HPDE6-E6E7 (cell line): ENCODE measurements around the gene PCDH17.

ENCODE experiments used
- DNase-seq: peaks from one replicate; pipeline ENCODE4 v3.0.0; 2011; ENCODE audit warnings: missing footprints; ENCODE audit errors: extremely low spot score

Gene PCDH17

GRCh38 chr13:57631596-57632275, at the start of gene PCDH17:
Gene PCDH17, plus strand, starts transcription at chr13:57631744. Its CDS starts 803 bp downstream, at chr13:57632547.
- no peak for DNase-seq

GRCh38 chr13:57582032-57582431, 49.5 kb upstream of the PCDH17 start:
- no peak for DNase-seq

- DNase-seq, result no peak
These were observed 48.0 kb upstream of the PCDH17 start for GRCh38 chr13:57583529-57583928.

- DNase-seq, result no peak
These were observed 42.9 kb upstream of the PCDH17 start for GRCh38 chr13:57588639-57589038.

- no peak for DNase-seq
These were observed 35.8 kb upstream of the PCDH17 start for GRCh38 chr13:57595775-57596174.

GRCh38 chr13:57601536-57601935, 30.0 kb upstream of the PCDH17 start:
- no peak for DNase-seq

GRCh38 chr13:57604442-57604841, 27.1 kb upstream of the PCDH17 start:
- DNase-seq, result no peak

GRCh38 chr13:57611969-57612368, 19.6 kb upstream of the PCDH17 start:
- no peak for DNase-seq

GRCh38 chr13:57612568-57612967, 19.0 kb upstream of the PCDH17 start:
- DNase-seq, result no peak

GRCh38 chr13:57624565-57625435, 6.7 kb upstream of the PCDH17 start:
- peak; percentile 44 for DNase-seq

- no peak for DNase-seq
These were observed 3.9 kb upstream of the PCDH17 start for GRCh38 chr13:57627663-57628062.

GRCh38 chr13:57629391-57629804, 2.1 kb upstream of the PCDH17 start:
- no peak for DNase-seq

GRCh38 chr13:57629821-57630235, 1.7 kb upstream of the PCDH17 start:
- peak; percentile 64 for DNase-seq

GRCh38 chr13:57630661-57631595, 616 bp upstream of the PCDH17 start:
- peak; percentile 32 for DNase-seq

- DNase-seq, result no peak
These were observed 964 bp downstream of the PCDH17 start for GRCh38 chr13:57632276-57633140.

- no peak for DNase-seq
These were observed 1.8 kb downstream of the PCDH17 start for GRCh38 chr13:57633141-57633949.

GRCh38 chr13:57633950-57634838, 2.6 kb downstream of the PCDH17 start:
- no peak for DNase-seq

GRCh38 chr13:57634839-57635165, 3.3 kb downstream of the PCDH17 start:
- DNase-seq, result no peak

- DNase-seq, result no peak
These were observed 4.1 kb downstream of the PCDH17 start for GRCh38 chr13:57635541-57636085.
